Stimulated activated CD4-positive, alpha-beta T cell treated with anti-CD3 and anti-CD28 coated beads, Interleukin-1b, Interleukin-23, amount 100 ng/mL, for 48 hours (primary cell): ENCODE results near the gene HOXA4.

Source experiments
- DNase-seq: peaks from one replicate; pipeline ENCODE4 v3.0.0-alpha.2; 2020

HOXA4 gene

GRCh38 chr7:27115221-27116026, 15.1 kb downstream of the HOXA4 start:
- no peak for DNase-seq

GRCh38 chr7:27114881-27115220, 15.7 kb downstream of the HOXA4 start:
- no peak for DNase-seq

GRCh38 chr7:27113991-27114769, 16.4 kb downstream of the HOXA4 start:
- DNase-seq, result no peak

GRCh38 chr7:27112955-27113949, 17.3 kb downstream of the HOXA4 start:
- DNase-seq, result no peak

- no peak for DNase-seq
Measured at GRCh38 chr7:27112361-27112760, 18.2 kb downstream of the HOXA4 start.

GRCh38 chr7:27111751-27112277, 18.7 kb downstream of the HOXA4 start:
- DNase-seq, result no peak

- DNase-seq, result no peak
Measured at GRCh38 chr7:27111042-27111750, 19.4 kb downstream of the HOXA4 start.

- no peak for DNase-seq
Measured at GRCh38 chr7:27110186-27111031, 20.1 kb downstream of the HOXA4 start.

- no peak for DNase-seq
Measured at GRCh38 chr7:27109466-27110185, 20.9 kb downstream of the HOXA4 start.

- no peak for DNase-seq
Measured at GRCh38 chr7:27108390-27109127, 22.0 kb downstream of the HOXA4 start.

- no peak for DNase-seq
Measured at GRCh38 chr7:27107391-27108381, 22.9 kb downstream of the HOXA4 start.

- no peak for DNase-seq
Measured at GRCh38 chr7:27106901-27107240, 23.7 kb downstream of the HOXA4 start.

- no peak for DNase-seq
Measured at GRCh38 chr7:27106181-27106900, 24.2 kb downstream of the HOXA4 start.

GRCh38 chr7:27105301-27106031, 25.1 kb downstream of the HOXA4 start:
- no peak for DNase-seq

GRCh38 chr7:27104341-27105058, 26.1 kb downstream of the HOXA4 start:
- DNase-seq, result no peak

- DNase-seq, result no peak
Measured at GRCh38 chr7:27103489-27104226, 26.9 kb downstream of the HOXA4 start.
